H9 (cell line): Measurements from ENCODE around the gene BHLHE23. TPM values are rescaled to one million over a fixed set of nuclear protein-coding genes. Genes with fewer than 3 reads are reported as not detected.
A peak's percentile ranks its signal among the peaks of the same experiment; 100 is the strongest.
"Not testable (repeated sequence)": the region's sequence is repeated elsewhere in the genome, so short reads cannot be mapped to it uniquely, and the experiment has no call there.

Source experiments
- DNase-seq: peaks from one replicate; pipeline ENCODE4 v3.0.0-alpha.2; 2017
- H2AFZ ChIP-seq: one replicate; pipeline ENCODE4 v1.6.1; 2013; ENCODE audit warnings: mild to moderate bottlenecking, low read length, control low read depth, moderate library complexity
- H2AK5ac ChIP-seq: 2 replicates; pipeline ENCODE4 v1.6.1; 2013; ENCODE audit warnings: low read length, control low read depth, mixed read lengths; ENCODE audit not compliant: insufficient read length
- H2BK120ac ChIP-seq: one replicate; pipeline ENCODE4 v1.6.1; 2013; ENCODE audit warnings: low read depth, mild to moderate bottlenecking, low read length, control low read depth, inconsistent platforms; ENCODE audit not compliant: poor library complexity, severe bottlenecking
- H2BK12ac ChIP-seq: 2 replicates; pipeline ENCODE4 v1.6.1; 2013; ENCODE audit warnings: low read length, control low read depth, mixed read lengths, low read depth; ENCODE audit not compliant: insufficient read length
- H2BK15ac ChIP-seq: 2 replicates; pipeline ENCODE4 v1.6.1; 2013; ENCODE audit warnings: low read depth, low read length, control low read depth
- H2BK20ac ChIP-seq: one replicate; pipeline ENCODE4 v1.6.1; 2013; ENCODE audit warnings: low read depth, mild to moderate bottlenecking, low read length, control low read depth, inconsistent platforms; ENCODE audit not compliant: poor library complexity, severe bottlenecking
- H2BK5ac ChIP-seq: 2 replicates; pipeline ENCODE4 v1.6.1; 2013; ENCODE audit warnings: low read length, control low read depth, mixed read lengths; ENCODE audit not compliant: insufficient read length
- H3K14ac ChIP-seq: 2 replicates; pipeline ENCODE4 v1.6.1; 2013; ENCODE audit warnings: low read length, control low read depth; ENCODE audit not compliant: insufficient read depth
- H3K18ac ChIP-seq: 2 replicates; pipeline ENCODE4 v1.6.1; 2013; ENCODE audit warnings: low read depth, mild to moderate bottlenecking, mixed read lengths, low read length, control low read depth; ENCODE audit not compliant: insufficient read length
- H3K23ac ChIP-seq: 2 replicates; pipeline ENCODE4 v1.6.1; 2013; ENCODE audit warnings: low read length, control low read depth, mixed read lengths, low read depth; ENCODE audit not compliant: insufficient read length
- H3K23me2 ChIP-seq: 2 replicates; pipeline ENCODE4 v1.6.1; 2013; ENCODE audit warnings: low read depth, mild to moderate bottlenecking, mixed read lengths, low read length, control low read depth; ENCODE audit not compliant: insufficient read length, poor library complexity, severe bottlenecking
- H3K27ac ChIP-seq: 2 replicates; pipeline ENCODE4 v1.5.1; 2013; ENCODE audit warnings: low read length, control low read depth, mixed read lengths, low read depth; ENCODE audit not compliant: insufficient read length
- H3K27me3 ChIP-seq: 2 replicates; pipeline ENCODE4 v1.6.1; 2013; ENCODE audit warnings: low read length, control low read depth, inconsistent platforms; ENCODE audit not compliant: insufficient read depth
- H3K4ac ChIP-seq: 2 replicates; pipeline ENCODE4 v1.6.1; 2013; ENCODE audit warnings: low read depth, mild to moderate bottlenecking, control low read depth, inconsistent platforms, low read length, moderate library complexity
- H3K4me1 ChIP-seq: 2 replicates; pipeline ENCODE4 v1.6.1; 2013; ENCODE audit warnings: low read length, control low read depth, inconsistent platforms; ENCODE audit not compliant: insufficient read depth
- H3K4me2 ChIP-seq: 2 replicates; pipeline ENCODE4 v1.6.1; 2013; ENCODE audit warnings: low read length, control low read depth, mixed read lengths; ENCODE audit not compliant: insufficient read length, insufficient read depth
- H3K56ac ChIP-seq: 2 replicates; pipeline ENCODE4 v1.6.1; 2013; ENCODE audit warnings: low read depth, mild to moderate bottlenecking, mixed read lengths, low read length, control low read depth; ENCODE audit not compliant: insufficient read length
- H3K79me1 ChIP-seq: 2 replicates; pipeline ENCODE4 v1.6.1; 2013; ENCODE audit warnings: low read depth, mild to moderate bottlenecking, moderate library complexity, low read length, control low read depth, inconsistent platforms; ENCODE audit not compliant: insufficient read depth, poor library complexity, severe bottlenecking
- H3K79me2 ChIP-seq: 2 replicates; pipeline ENCODE4 v1.6.1; 2013; ENCODE audit warnings: low read length, control low read depth, inconsistent platforms; ENCODE audit not compliant: insufficient read depth
- H3K9ac ChIP-seq: 2 replicates; pipeline ENCODE4 v1.6.1; 2013; ENCODE audit warnings: low read length, control low read depth, mixed read lengths; ENCODE audit not compliant: insufficient read length; ENCODE audit errors: extremely low read depth
- H3K9me3 ChIP-seq: one replicate; pipeline ENCODE4 v1.6.1; 2013; ENCODE audit warnings: low read depth, low read length, inconsistent platforms; ENCODE audit not compliant: control insufficient read depth
- H3T11ph ChIP-seq: one replicate; pipeline ENCODE4 v1.6.1; 2013; ENCODE audit warnings: mild to moderate bottlenecking, low read length, control low read depth, inconsistent platforms
- H4K20me1 ChIP-seq: one replicate; pipeline ENCODE4 v1.6.1; 2013; ENCODE audit not compliant: control insufficient read depth, insufficient read length, insufficient read depth
- H4K5ac ChIP-seq: 2 replicates; pipeline ENCODE4 v1.6.1; 2013; ENCODE audit warnings: low read depth, mild to moderate bottlenecking, mixed read lengths, low read length, control low read depth; ENCODE audit not compliant: insufficient read length
- H4K8ac ChIP-seq: replicated peaks from 2 replicates; pipeline ENCODE4 v1.6.1; 2013; ENCODE audit warnings: low read length, control low read depth, mixed read lengths, low read depth; ENCODE audit not compliant: insufficient read length
- H4K91ac ChIP-seq: 2 replicates; pipeline ENCODE4 v1.6.1; 2013; ENCODE audit warnings: low read depth, mild to moderate bottlenecking, moderate library complexity, mixed read lengths, low read length, control low read depth; ENCODE audit not compliant: insufficient read length
- H3K27ac Mint-ChIP-seq, 3 experiments: 2 replicates in 2 of 3; 3 replicates in 1 of 3; pipeline ENCODE4 v1.8.0; 2020 to 2021; ENCODE audit warnings: mixed read lengths in 3 of 3, mild to moderate bottlenecking in 1 of 3, moderate library complexity in 1 of 3
- H3K27me3 Mint-ChIP-seq: 2 replicates; pipeline ENCODE4 v1.8.0; 2021; ENCODE audit warnings: low read depth, mild to moderate bottlenecking, moderate library complexity, mixed read lengths
- H3K36me3 Mint-ChIP-seq, 3 experiments: 2 replicates in 2 of 3; 3 replicates in 1 of 3; pipeline ENCODE4 v1.8.0; 2020 to 2021; ENCODE audit warnings: low read depth in 3 of 3, mixed read lengths in 3 of 3; ENCODE audit not compliant: insufficient read depth in 1 of 3
- H3K4me1 Mint-ChIP-seq, 2 experiments: 2 replicates each; pipeline ENCODE4 v1.8.0; 2020; ENCODE audit warnings: mixed read lengths in 2 of 2
- H3K4me3 Mint-ChIP-seq, 2 experiments: 2 replicates in 1 of 2; 3 replicates in 1 of 2; pipeline ENCODE4 v1.8.0; 2020 to 2021; ENCODE audit warnings: mild to moderate bottlenecking in 2 of 2, mixed read lengths in 2 of 2, moderate library complexity in 1 of 2
- H3K9me3 Mint-ChIP-seq, 2 experiments: 2 replicates in 1 of 2; 3 replicates in 1 of 2; pipeline ENCODE4 v1.8.0; 2020; ENCODE audit warnings: mild to moderate bottlenecking in 2 of 2, mixed read lengths in 2 of 2, moderate library complexity in 1 of 2
- WGBS: extraction: QIAGEN DNeasy Blood & Tissue Kit; methylation state at CpG from one replicate; pipeline ENCODE4 v1.1.7; 2013; ENCODE audit warnings: missing lambda C conversion rate, low lambda C conversion rate, mixed read lengths; ENCODE audit not compliant: insufficient read length; ENCODE audit errors: extremely low coverage; 5-methylcytosine and 5-hydroxymethylcytosine counted together
- total RNA-seq: library from RNA; stranded (reverse); gene quantifications from 2 replicates; pipeline ENCODE4 v1.2.1, GENCODE V29; 2021
- TF ChIP-seq, protein P1 (sequence below): fragments of 200-600 bp; sonication (generic); conservative IDR thresholded peaks from 3 replicates; pipeline ENCODE4 v1.8.0; 2021; ENCODE audit warnings: antibody characterized with exemption, mild to moderate bottlenecking

Gene BHLHE23
- total RNA-seq, 1 experiment from 2014 or later = 0.35 TPM

DNA sequence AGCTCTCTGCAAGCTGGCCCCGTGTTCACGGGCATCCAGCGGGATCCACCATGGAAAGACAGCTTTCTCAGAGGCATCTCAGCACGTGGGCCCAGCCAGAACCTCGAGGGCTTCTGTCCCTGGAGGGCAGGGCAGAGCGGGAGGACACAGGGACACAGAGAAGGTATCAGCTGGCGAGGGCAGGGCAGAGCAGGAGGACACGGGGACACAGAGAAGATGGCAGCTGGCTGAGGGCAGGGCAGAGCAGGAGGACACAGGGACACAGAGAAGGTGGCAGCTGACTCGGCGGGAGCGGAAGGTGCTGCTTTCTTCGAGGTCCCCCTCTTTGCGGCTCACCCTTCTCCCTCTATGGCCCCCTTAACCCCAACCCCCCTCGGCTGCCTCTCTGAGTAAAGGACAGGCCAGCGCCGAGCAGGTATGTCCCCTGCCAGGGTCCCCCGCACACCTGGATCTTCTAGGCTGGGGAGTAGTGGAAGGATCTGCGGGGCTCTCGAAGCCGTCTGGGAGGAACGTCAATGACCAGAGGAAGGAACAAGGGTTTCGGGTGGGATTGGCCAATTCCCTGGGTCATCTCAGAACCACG, 28.9 kb upstream of the BHLHE23 start:
- WGBS = no CpG with 5 or more reads among the region's 23 CpGs
- Histone ChIP-seq H2AK5ac (no peak overlapping the region), H4K20me1 (no peaks in the 10 kb centered on the region), H4K8ac (no peak overlapping the region), H3K27me3 (no peaks in the 10 kb centered on the region), H3T11ph (no peak overlapping the region), H2BK15ac (no peak overlapping the region), H3K23ac (no peak overlapping the region), H3K23me2 (no peaks in the 10 kb centered on the region), H4K5ac (no peak overlapping the region), H3K4ac (no peak overlapping the region), H3K9me3 (no peaks in the 10 kb centered on the region), H2BK5ac (no peak overlapping the region), H2BK120ac (no peak overlapping the region), H3K56ac (no peak overlapping the region), H3K79me1 (no peaks in the 10 kb centered on the region), H4K91ac (no peak overlapping the region), H2BK20ac (no peak overlapping the region), H3K79me2 (no peaks in the 10 kb centered on the region), H3K4me2 (no peak overlapping the region), H3K18ac (peak overlapping the region; percentile 36), H3K9ac (no peak overlapping the region), H2AFZ (no peak overlapping the region), H3K27ac (no peak overlapping the region), H2BK12ac (no peak overlapping the region), H3K4me1 (peaks cover 2% of the 10 kb centered on the region; the same call in 1 of the 2 replicates), H3K14ac (no peak overlapping the region; the same call in 1 of the 2 replicates)
- Mint-ChIP-seq H3K27ac (no peak overlapping the region), H3K4me1 (peaks cover 39 to 55% of the 10 kb centered on the region in 2 experiments), H3K27me3 (peaks cover 43% of the 10 kb centered on the region), H3K4me3 (no peak overlapping the region), H3K9me3 (no peaks in the 10 kb centered on the region; a peak in 1 of 5 replicates), H3K36me3 (no peaks in the 10 kb centered on the region)
- TF ChIP-seq, protein P1, sequence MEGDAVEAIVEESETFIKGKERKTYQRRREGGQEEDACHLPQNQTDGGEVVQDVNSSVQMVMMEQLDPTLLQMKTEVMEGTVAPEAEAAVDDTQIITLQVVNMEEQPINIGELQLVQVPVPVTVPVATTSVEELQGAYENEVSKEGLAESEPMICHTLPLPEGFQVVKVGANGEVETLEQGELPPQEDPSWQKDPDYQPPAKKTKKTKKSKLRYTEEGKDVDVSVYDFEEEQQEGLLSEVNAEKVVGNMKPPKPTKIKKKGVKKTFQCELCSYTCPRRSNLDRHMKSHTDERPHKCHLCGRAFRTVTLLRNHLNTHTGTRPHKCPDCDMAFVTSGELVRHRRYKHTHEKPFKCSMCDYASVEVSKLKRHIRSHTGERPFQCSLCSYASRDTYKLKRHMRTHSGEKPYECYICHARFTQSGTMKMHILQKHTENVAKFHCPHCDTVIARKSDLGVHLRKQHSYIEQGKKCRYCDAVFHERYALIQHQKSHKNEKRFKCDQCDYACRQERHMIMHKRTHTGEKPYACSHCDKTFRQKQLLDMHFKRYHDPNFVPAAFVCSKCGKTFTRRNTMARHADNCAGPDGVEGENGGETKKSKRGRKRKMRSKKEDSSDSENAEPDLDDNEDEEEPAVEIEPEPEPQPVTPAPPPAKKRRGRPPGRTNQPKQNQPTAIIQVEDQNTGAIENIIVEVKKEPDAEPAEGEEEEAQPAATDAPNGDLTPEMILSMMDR = no peak
- no peak for DNase-seq

DNA sequence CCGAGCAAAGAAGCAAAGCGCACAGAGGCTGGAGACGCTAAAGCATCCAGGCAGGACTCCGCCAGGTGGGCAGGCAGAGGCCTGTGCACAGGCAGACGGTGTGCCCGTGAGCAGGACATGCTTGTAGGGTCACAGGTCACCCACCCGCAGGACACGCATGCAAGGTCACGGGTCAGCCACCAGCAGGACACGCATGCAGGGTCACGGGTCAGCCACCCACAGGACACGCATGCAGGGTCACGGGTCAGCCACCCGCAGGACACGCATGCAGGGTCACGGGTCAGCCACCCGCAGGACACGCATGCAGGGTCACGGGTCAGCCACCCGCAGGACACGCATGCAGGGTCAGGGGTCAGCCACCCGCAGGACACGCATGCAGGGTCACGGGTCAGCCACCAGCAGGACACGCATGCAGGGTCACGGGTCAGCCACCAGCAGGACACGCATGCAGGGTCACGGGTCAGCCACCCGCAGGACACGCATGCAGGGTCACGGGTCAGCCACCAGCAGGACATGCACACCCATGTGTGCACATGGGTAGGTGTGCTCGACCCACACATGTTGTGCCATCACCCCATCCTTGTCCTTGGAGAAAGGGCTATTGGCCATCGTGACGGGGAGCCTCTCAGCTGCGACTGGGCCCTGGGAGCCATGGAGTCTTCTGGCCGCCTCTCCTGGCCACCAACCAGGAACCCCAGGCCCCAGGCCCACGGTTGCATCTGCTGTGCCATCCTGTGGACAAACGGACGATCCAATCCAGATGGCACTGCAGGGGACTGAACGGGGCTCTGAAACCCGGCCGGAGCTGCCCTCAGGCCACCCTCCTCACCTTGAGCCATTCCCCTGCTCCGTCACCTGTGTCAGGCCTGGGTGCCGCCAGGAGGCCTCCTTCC, 28.2 kb upstream of the BHLHE23 start:
- not testable (repeated sequence) for H2BK15ac ChIP-seq, H2BK120ac ChIP-seq, H3K4ac ChIP-seq, H3K36me3 Mint-ChIP-seq, H3K9me3 Mint-ChIP-seq, H3K79me1 ChIP-seq, H3K18ac ChIP-seq, H3K23ac ChIP-seq, H3K4me2 ChIP-seq, H2AFZ ChIP-seq, H3K79me2 ChIP-seq, H3K4me3 Mint-ChIP-seq, H2BK12ac ChIP-seq, H3T11ph ChIP-seq, H3K56ac ChIP-seq, H3K9me3 ChIP-seq, H3K27me3 ChIP-seq, DNase-seq, H3K4me1 ChIP-seq, H4K8ac ChIP-seq, H3K9ac ChIP-seq, H3K27ac ChIP-seq, H4K91ac ChIP-seq, H3K23me2 ChIP-seq, H3K27ac Mint-ChIP-seq, H4K5ac ChIP-seq, H2BK5ac ChIP-seq, H2AK5ac ChIP-seq, H4K20me1 ChIP-seq, H3K14ac ChIP-seq, H2BK20ac ChIP-seq
- H3K4me1 Mint-ChIP-seq = peaks cover 40 to 57% of the 10 kb centered on the region in 2 experiments
- no CpG with 5 or more reads among the region's 44 CpGs for WGBS
- peaks cover 41% of the 10 kb centered on the region for H3K27me3 Mint-ChIP-seq
